Aorta (tissue), 5 donors: ENCODE data around the gene TBC1D1. TPM values are rescaled to one million over a fixed set of nuclear protein-coding genes. Genes with fewer than 3 reads are reported as not detected.
A peak's percentile ranks its signal among the peaks of the same experiment; 100 is the strongest.

Source experiments
- ATAC-seq: fragments of 200-7000 bp; cut with Tn5 transposase; one replicate; pipeline ENCODE4 v1.9.1; 2022; ENCODE audit warnings: moderate library complexity; ENCODE audit not compliant: low FRiP score
- DNase-seq, 2 donors: peaks; one replicate each; pipeline ENCODE4 v3.0.0-alpha.2; 2020
- H3K27ac ChIP-seq, 2 donors: one replicate each; pipeline ENCODE4 v1.5.1; 2013; ENCODE audit warnings: low read length in 2 of 2, mild to moderate bottlenecking in 2 of 2, moderate library complexity in 2 of 2, control low read depth in 1 of 2, inconsistent platforms in 1 of 2, low read depth in 1 of 2
- H3K27me3 ChIP-seq, 2 donors: one replicate each; pipeline ENCODE4 v1.6.1; 2013; ENCODE audit warnings: control low read depth in 1 of 2, low read length in 1 of 2, mild to moderate bottlenecking in 1 of 2, moderate library complexity in 1 of 2; ENCODE audit not compliant: insufficient read depth in 2 of 2, control insufficient read depth in 1 of 2
- H3K36me3 ChIP-seq, 2 donors: one replicate each; pipeline ENCODE4 v1.6.1; 2013; ENCODE audit warnings: control low read depth in 1 of 2, low read length in 1 of 2, mild to moderate bottlenecking in 1 of 2; ENCODE audit not compliant: insufficient read depth in 2 of 2, control insufficient read depth in 1 of 2
- H3K4me1 ChIP-seq, 2 donors: one replicate each; pipeline ENCODE4 v1.6.1; 2013; ENCODE audit warnings: low read length in 2 of 2, control low read depth in 1 of 2, mild to moderate bottlenecking in 1 of 2, moderate library complexity in 1 of 2; ENCODE audit not compliant: insufficient read depth in 2 of 2, control insufficient read depth in 1 of 2
- H3K4me3 ChIP-seq, 2 donors: one replicate each; pipeline ENCODE4 v1.5.1; 2013; ENCODE audit warnings: low read length in 2 of 2, control low read depth in 1 of 2, mild to moderate bottlenecking in 1 of 2
- H3K9me3 ChIP-seq: one replicate; pipeline ENCODE4 v1.6.1; 2013; ENCODE audit warnings: mild to moderate bottlenecking, low read length; ENCODE audit not compliant: control insufficient read depth
- WGBS, 2 donors: extraction: QIAGEN DNeasy Blood & Tissue Kit; methylation state at CpG; one replicate each; pipeline ENCODE4 v1.1.7; 2013; 5-methylcytosine and 5-hydroxymethylcytosine counted together
- intact Hi-C, 2 donors: fragments of 100-400 bp; cut with DNase I; formaldehyde crosslinking; loops; one replicate each; pipeline versions ENCODE4 v1.14.2 to v1.15.0; 2022
- polyA plus RNA-seq, 2 donors: library from polyadenylated mRNA; stranded (reverse); fragments of 200-250 nt; gene quantifications; one replicate each; pipeline ENCODE4 v1.2.3, GENCODE V29; 2013
- total RNA-seq, 2 donors: library from RNA; stranded (reverse); fragmentation: NEBNext Ultra II Directional; extraction: Animal tissue kit (Norgen Biotek cat#: 25700); gene quantifications; one replicate each; pipeline ENCODE4 v1.2.1, GENCODE V29; 2021
- donor health status: healthy with polysubstance abuse.
- donor health status: Bipolar disorder and iron deficiency.
- donor health status: DM: no; HTN: no; CAD: no.
- donor health status: DM: no; HTN: no; CAD: no.
- donor health status: DM: yes; HTN: yes; CAD: no.

Gene TBC1D1
- total and polyA plus RNA-seq, 4 donors, result 66.4 to 219 (median 115) TPM

- peak overlapping the region; percentile 14 to 67 for H3K27ac ChIP-seq
- no peaks in the 10 kb centered on the region for H3K36me3 ChIP-seq
- H3K4me1 ChIP-seq, result peaks cover 3 to 5% of the 10 kb centered on the region in 2 donors
- ATAC-seq, result no peak
- intact Hi-C loops, result no loop called here
- H3K9me3 ChIP-seq, result no peaks in the 10 kb centered on the region
- no peak for DNase-seq
- H3K27me3 ChIP-seq, result no peaks in the 10 kb centered on the region
- 28 to 31% methylated on average over 4 of the region's 4 CpGs for WGBS, 2 donors
- H3K4me3 ChIP-seq, result no peak overlapping the region
Measured at GRCh38 chr4:37981425-37981824, 90.5 kb downstream of the TBC1D1 start.

GRCh38 chr4:37981844-37982720, 91.2 kb downstream of the TBC1D1 start:
- no peak for DNase-seq
- no peak overlapping the region for H3K4me3 ChIP-seq
- peaks cover 3 to 5% of the 10 kb centered on the region in 2 donors for H3K4me1 ChIP-seq
- no peaks in the 10 kb centered on the region for H3K9me3 ChIP-seq
- intact Hi-C loops, result loop anchor here in 1 of 2 donors (2.0 kb wide), 1 partner anchor 53 kb away; no protein-coding TSS in a partner anchor
- no peaks in the 10 kb centered on the region for H3K36me3 ChIP-seq
- H3K27me3 ChIP-seq, result no peaks in the 10 kb centered on the region
- ATAC-seq, result no peak
- WGBS, 2 donors, result 17 to 22% methylated on average over 7 of the region's 7 CpGs
- H3K27ac ChIP-seq, result peak overlapping the region; percentile 14 to 67

GRCh38 chr4:37982736-37983135, 91.9 kb downstream of the TBC1D1 start:
- H3K4me1 ChIP-seq, result peaks cover 3 to 5% of the 10 kb centered on the region in 2 donors
- H3K9me3 ChIP-seq, result no peaks in the 10 kb centered on the region
- no peak for DNase-seq
- peak overlapping the region in 1 of 2 donors; percentile 76 for H3K27ac ChIP-seq
- H3K36me3 ChIP-seq, result no peaks in the 10 kb centered on the region
- no peaks in the 10 kb centered on the region for H3K27me3 ChIP-seq
- WGBS, 2 donors, result 38 to 42% methylated on average over 5 of the region's 5 CpGs
- intact Hi-C loops, result loop anchor here in 1 of 2 donors (2.0 kb wide), 1 partner anchor 52 kb away; no protein-coding TSS in a partner anchor
- H3K4me3 ChIP-seq, result no peak overlapping the region
- ATAC-seq, result no peak

- 93 to 94% methylated on average over 1 of the region's 1 CpG for WGBS, 2 donors
- peaks cover 5 to 7% of the 10 kb centered on the region in 2 donors for H3K4me1 ChIP-seq
- no peaks in the 10 kb centered on the region for H3K27me3 ChIP-seq
- intact Hi-C loops, result loop anchor here in 1 of 2 donors (2.0 kb wide), 1 partner anchor 51 kb away; no protein-coding TSS in a partner anchor
- ATAC-seq (no peak), DNase-seq (no peak)
- no peak overlapping the region for H3K4me3 ChIP-seq
- H3K27ac ChIP-seq, result no peak overlapping the region
- no peaks in the 10 kb centered on the region for H3K36me3 ChIP-seq
- H3K9me3 ChIP-seq, result no peaks in the 10 kb centered on the region
Measured at GRCh38 chr4:37983951-37984350, 93.1 kb downstream of the TBC1D1 start.

GRCh38 chr4:37985730-37986275, 94.9 kb downstream of the TBC1D1 start:
- Histone ChIP-seq H3K27me3 (no peaks in the 10 kb centered on the region), H3K4me1 (peaks cover 5 to 12% of the 10 kb centered on the region in 2 donors), H3K36me3 (no peaks in the 10 kb centered on the region), H3K9me3 (no peaks in the 10 kb centered on the region), H3K27ac (no peak overlapping the region), H3K4me3 (no peak overlapping the region)
- DNase-seq (no peak), ATAC-seq (no peak)
- intact Hi-C loops, result no loop called here
- WGBS, 2 donors, result 70 to 87% methylated on average over 3 of the region's 3 CpGs

- 41% methylated on average over 5 of the region's 5 CpGs for WGBS, 2 donors
- no peak for ATAC-seq
- H3K4me1 ChIP-seq, result peaks cover 4 to 9% of the 10 kb centered on the region in 2 donors
Measured at GRCh38 chr4:37988670-37989069, 97.8 kb downstream of the TBC1D1 start.

GRCh38 chr4:37989398-37990260, 98.7 kb downstream of the TBC1D1 start:
- no peaks in the 10 kb centered on the region for H3K9me3 ChIP-seq
- H3K27ac ChIP-seq, result peak overlapping the region; percentile 74 to 88
- ATAC-seq (peak; percentile 69), DNase-seq (no peak)
- no peak overlapping the region for H3K4me3 ChIP-seq
- no peaks in the 10 kb centered on the region for H3K36me3 ChIP-seq
- WGBS, 2 donors, result 17 to 19% methylated on average over 8 of the region's 8 CpGs
- intact Hi-C loops, result no loop called here
- peaks cover 6 to 15% of the 10 kb centered on the region in 2 donors for H3K4me1 ChIP-seq
- no peaks in the 10 kb centered on the region for H3K27me3 ChIP-seq

More at GRCh38 chr4:37988670-37989069, 97.8 kb downstream of the TBC1D1 start:
- H3K9me3 ChIP-seq, result no peaks in the 10 kb centered on the region
- DNase-seq, result no peak
- no peaks in the 10 kb centered on the region for H3K27me3 ChIP-seq
- peak overlapping the region in 1 of 2 donors; percentile 35 for H3K27ac ChIP-seq
- no peaks in the 10 kb centered on the region for H3K36me3 ChIP-seq
- intact Hi-C loops, result no loop called here
- no peak overlapping the region for H3K4me3 ChIP-seq

- Histone ChIP-seq H3K27ac (peak overlapping the region; percentile 49 to 74), H3K4me1 (peaks cover 4 to 15% of the 10 kb centered on the region in 2 donors), H3K4me3 (no peak overlapping the region), H3K27me3 (no peaks in the 10 kb centered on the region), H3K36me3 (no peaks in the 10 kb centered on the region), H3K9me3 (no peaks in the 10 kb centered on the region)
- intact Hi-C loops, result no loop called here
- DNase-seq (no peak), ATAC-seq (no peak)
- 20 to 25% methylated on average over 5 of the region's 5 CpGs for WGBS, 2 donors
Measured at GRCh38 chr4:37990731-37991245, 99.9 kb downstream of the TBC1D1 start.
